Jurkat, Clone E6-1 (cell line): ENCODE data around the gene INHBE.
"Not testable (repeated sequence)": the region's sequence is repeated elsewhere in the genome, so short reads cannot be mapped to it uniquely, and the experiment has no call there.

ENCODE experiments used
- DNase-seq: peaks from one replicate; pipeline ENCODE4 v3.0.0-alpha.2; 2011; ENCODE audit warnings: low read depth, low spot score
- H3K4me3 ChIP-seq: 2 replicates; pipeline ENCODE4 v1.5.1; 2011; ENCODE audit warnings: mild to moderate bottlenecking, low read length, control low read depth, moderate library complexity

INHBE gene

DNA sequence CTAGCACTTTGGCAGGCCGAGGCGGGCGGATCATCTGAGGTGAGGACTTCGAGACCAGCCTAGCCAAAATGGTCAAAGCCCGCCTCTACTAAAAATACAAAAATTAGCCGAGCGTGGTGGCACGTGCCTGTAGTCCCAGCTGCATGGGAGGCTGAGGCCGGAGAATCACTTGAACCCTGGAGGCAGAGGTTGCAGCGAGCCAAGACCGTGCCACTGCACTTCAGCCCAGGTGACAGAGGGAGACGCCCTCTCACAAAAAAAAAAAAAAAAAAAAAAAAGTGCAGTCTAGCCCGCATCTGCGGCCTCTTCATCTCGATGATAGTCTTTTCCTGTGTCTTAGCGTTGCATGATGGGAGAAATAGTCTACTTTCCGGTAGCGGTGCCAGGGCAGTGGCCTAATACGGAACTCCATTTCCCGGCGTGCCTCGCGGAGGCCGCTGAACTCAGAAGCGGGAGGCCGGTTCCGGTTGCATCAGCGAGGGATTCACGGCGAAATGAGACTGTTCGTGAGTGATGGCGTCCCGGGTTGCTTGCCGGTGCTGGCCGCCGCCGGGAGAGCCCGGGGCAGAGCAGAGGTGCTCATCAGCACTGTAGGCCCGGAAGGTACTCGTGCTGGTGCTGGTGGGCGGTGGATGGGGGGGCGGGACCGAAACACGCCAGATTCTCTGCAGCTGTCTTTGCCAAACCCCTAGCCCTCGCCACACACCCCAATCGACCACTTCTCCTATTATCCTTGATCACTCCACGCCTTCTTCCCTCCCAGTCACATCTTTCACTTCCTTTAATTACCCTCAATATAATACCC is 32.7 kb downstream of the INHBE start, which contains the start of gene MARS1:
Gene MARS1 (plus strand): TSS at position 472 of the 805 bp plus-strand sequence. CDS start 23 bp downstream, at position 495.
- peak within 1 kb of the TSS; percentile 99 for H3K4me3 ChIP-seq
- peak; percentile 97 for DNase-seq

DNA sequence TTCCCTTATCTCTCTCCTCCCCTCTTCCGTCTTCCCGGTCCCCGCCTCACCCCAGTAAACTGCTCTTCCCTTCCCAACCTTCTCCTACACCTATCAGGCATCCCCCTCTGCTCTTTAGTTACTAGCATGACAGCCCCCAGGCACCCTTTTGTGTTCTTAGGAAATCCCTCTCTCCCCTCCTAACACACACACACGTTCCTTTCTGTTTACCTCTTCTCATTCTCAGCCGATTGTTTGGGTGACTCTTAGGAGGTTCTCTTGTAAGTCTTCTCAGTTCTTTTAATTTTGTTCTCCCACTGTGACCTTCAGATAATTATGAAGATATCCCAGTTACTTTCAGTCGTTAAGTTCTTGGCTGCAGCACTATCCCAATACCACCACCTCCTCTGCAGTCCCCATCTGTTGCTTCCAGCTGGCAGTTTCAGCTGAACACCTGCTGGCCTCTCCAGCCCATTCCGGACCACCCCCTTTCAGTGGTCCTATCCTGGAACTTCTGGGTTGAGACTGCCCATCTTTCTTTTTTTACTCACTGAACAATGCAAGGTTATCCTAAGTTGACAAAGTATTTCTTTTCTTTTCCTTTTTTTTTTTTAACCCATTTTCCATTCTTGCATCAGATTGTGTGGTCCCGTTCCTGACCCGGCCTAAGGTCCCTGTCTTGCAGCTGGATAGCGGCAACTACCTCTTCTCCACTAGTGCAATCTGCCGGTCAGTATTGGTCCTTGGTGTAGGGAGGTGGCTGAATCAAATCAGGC is 33.5 kb downstream of the INHBE start:
- no peak for DNase-seq
- H3K4me3 ChIP-seq, result peak overlapping the region; percentile 99

- no peak for DNase-seq
- H3K4me3 ChIP-seq, result peak overlapping the region; percentile 99
These were observed 34.1 kb downstream of the INHBE start for GRCh38 chr12:57489157-57489641.

DNA sequence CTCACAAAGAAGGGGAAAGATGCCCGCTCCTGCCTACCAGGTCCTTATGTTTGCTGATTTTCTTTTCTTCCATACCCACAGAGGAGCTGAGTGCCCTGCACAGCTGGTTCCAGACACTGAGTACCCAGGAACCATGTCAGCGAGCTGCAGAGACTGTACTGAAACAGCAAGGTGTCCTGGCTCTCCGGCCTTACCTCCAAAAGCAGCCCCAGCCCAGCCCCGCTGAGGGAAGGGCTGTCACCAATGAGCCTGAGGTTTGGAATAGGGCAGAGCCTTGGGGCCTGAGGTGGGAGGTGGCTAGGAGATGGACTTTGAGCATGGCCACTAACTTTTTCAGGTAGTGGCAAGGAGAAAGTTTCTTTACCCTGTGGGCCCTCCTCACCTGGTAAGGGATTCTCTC is 35.0 kb downstream of the INHBE start:
- no peak overlapping the region for H3K4me3 ChIP-seq
- DNase-seq, result no peak

- no peak for DNase-seq
These were observed 36.5 kb downstream of the INHBE start for GRCh38 chr12:57491393-57492280.

DNA sequence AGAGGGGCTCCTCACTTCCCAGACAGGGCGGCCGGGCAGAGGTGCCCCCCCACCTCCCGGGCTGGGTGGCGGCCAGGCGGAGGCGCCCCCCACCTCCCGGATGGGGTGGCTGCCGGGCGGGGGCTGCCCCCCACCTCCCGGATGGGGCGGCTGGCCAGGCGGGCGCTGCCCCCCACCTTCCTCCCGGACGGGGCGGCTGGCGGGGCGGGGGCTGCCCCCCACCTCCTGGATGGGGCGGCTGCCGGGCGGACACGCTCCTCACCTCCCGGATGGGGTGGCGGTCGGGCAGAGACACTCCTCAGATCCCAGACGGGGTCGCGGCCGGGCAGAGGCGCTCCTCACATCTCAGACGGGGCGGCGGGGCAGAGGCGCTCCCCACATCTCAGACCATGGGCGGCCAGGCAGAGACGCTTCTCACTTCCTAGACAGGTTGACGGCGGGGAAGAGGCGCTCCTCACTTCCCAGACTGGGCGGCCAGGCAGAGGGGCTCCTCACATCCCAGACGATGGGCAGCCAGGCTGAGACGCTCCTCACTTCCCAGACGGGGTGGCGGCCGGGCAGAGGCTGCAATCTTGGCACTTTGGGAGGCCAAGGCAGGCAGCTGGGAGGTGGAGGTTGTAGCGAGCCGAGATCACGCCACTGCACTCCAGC is 40.1 kb downstream of the INHBE start:
- not testable (repeated sequence) for DNase-seq, H3K4me3 ChIP-seq

More at GRCh38 chr12:57491393-57492280, 36.5 kb downstream of the INHBE start:
- H3K4me3 ChIP-seq, result no peak overlapping the region

DNA sequence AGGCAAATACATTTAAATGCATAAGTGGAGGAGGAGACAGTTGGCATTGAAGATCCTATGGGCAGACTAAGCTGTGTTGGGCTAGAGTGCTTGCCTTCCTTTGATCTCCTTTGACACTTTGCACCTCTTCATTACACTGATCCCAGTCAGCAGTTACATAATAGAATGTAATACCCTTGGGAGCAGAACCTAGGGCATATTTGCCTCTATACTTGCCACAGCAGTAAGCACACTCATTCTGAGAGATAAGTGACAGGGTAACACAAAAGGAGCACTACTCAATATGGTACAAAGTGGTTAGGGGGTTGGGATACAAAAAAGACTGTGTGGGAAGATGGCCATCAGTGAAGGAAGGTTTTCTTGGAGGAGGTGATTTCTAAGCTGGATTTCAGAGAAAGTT is 41.7 kb downstream of the INHBE start:
- no peak overlapping the region for H3K4me3 ChIP-seq
- no peak for DNase-seq

DNA sequence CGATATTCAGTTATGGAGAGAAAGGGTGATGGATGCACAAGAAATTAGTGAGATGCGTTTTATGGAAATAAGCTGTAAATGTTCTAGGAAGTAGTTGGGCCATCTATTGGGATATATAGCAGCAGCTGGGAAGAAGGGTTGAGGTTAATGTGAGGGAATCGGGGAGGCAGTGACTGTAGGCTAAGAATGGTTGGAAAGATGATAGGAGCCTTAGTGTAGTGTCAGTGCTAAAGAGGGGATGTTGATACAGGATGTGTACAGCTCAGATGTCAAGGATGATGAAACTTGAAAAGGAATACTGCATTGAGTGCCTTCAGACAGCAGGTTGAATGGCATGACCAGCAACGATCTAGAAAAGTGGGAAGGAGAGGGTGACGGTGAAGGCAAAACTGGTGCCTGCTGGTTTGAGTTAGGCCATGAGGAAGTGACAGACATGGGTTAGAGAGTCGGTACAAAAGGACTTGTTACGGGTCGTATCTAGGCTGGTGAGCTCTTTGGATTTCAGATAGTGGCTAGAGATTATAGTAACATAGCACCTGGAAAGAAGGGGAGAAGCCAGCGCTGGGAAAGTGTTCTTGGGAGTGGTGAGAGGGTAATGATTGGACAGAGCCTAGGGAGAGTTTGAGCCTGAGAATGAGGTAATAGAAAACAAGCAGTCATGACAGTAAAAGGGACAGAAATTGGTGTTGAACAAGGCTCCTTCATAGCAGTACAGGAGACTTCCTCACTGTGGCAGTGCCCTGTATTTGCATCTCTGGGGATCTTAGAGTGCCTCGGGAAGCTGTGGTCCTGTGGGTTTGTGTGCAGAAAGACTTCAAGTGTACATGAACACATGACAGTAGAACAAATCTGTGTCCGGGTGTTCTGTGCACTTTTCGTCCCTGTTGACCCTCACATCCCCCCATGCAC is 42.4 kb downstream of the INHBE start:
- no peak for DNase-seq
- H3K4me3 ChIP-seq, result no peak overlapping the region

DNA sequence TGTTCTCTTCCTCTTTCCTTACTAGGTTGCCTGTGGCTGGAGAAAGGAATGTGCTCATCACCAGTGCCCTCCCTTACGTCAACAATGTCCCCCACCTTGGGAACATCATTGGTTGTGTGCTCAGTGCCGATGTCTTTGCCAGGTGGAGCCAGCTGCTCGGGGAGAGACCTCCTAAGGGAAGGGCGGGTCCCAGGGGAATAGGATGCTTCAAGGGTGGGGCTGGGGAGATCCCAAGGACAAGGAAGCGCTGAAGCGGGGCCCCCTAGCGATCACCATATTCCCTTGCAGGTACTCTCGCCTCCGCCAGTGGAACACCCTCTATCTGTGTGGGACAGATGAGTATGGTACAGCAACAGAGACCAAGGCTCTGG is 43.0 kb downstream of the INHBE start:
- DNase-seq, result no peak
- no peak overlapping the region for H3K4me3 ChIP-seq

DNA sequence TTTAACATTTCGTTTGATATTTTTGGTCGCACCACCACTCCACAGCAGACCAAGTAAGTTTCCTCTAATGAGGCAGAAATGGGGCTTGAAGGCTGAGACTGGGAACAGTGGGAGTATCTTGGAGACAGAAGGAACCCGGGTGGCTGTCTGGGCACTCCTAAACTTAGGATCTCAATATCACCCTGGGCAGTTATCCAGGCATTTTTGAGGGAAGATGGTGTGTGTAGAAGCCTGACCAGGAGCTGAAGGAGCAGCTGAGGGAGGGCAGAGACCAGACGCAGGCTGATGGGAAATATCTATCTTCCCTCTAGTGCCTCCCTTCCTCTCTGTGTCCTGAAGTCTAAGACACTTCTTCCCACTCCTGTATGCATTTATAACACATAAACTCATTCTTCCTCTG is 43.5 kb downstream of the INHBE start:
- no peak overlapping the region for H3K4me3 ChIP-seq
- no peak for DNase-seq

GRCh38 chr12:57500213-57500612 is 45.1 kb downstream of the INHBE start:
- no peak for DNase-seq

GRCh38 chr12:57502311-57502969 is 47.3 kb downstream of the INHBE start:
- DNase-seq, H3K4me3 ChIP-seq: not testable (repeated sequence)

More at GRCh38 chr12:57500213-57500612, 45.1 kb downstream of the INHBE start:
- H3K4me3 ChIP-seq, result no peak overlapping the region

- not testable (repeated sequence) for H3K4me3 ChIP-seq, DNase-seq
These were observed 51.4 kb downstream of the INHBE start for GRCh38 chr12:57506541-57506940.
